ENCODE data around the gene POLR3A. TPM values are rescaled to one million over a fixed set of nuclear protein-coding genes. Genes with fewer than 3 reads are reported as not detected.

The POLR3A gene
- total RNA-seq, 1 experiment from 2014 or later: 18.0 TPM

DNA sequence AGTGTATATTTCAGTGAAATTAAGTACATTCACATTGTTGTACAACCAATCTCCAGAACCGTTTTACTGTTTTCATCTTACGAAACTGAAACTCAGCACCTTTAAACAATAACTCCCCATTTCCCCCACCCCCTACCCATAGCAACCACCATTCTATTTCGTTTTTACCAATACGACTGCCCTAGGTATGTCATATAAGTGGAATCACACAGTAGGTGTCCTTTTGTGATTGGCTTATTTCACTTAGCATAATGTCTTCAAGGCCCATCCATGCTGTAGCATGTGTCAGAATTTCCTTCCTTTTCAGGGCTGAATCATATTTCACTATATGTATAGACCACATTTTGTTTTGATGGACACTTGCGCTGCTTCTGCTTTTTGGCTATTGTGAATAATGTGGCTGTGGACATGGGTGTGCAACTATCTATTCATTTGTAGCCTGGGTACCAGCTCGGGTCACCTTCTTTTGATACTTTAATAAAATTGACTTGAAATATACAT is 68.4 kb downstream of the POLR3A start:
- DNase-seq (ENCODE audit: extremely low read depth, low read depth): no peak

DNA sequence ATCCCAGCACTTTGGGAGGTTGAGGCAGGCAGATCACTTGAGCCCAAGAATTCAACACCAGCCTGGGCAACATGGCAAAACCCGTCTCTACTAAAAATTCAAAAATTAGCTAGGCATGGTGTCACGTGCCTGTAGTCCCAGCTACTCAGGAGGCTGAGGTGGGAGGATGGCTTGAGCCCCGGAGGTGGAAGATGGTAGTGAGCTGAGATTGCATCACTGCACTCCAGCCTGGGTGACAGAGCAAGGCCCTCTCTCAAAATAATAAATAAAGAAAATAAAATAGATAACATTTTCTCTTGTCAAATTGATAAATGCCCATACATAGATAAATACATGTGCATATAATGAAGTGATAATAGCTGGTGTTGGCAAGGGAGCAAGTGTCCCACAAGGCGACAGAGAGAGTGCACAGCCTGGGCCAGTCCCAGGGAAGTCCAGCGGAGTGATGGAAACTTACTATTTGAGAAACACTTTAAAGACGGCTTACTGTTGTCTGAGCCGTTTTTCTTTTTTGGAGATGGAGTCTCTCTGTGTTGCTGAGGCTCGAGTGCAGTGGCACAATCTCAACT is 69.3 kb downstream of the POLR3A start:
- no peak for DNase-seq (ENCODE audit: extremely low read depth, low read depth)

DNA sequence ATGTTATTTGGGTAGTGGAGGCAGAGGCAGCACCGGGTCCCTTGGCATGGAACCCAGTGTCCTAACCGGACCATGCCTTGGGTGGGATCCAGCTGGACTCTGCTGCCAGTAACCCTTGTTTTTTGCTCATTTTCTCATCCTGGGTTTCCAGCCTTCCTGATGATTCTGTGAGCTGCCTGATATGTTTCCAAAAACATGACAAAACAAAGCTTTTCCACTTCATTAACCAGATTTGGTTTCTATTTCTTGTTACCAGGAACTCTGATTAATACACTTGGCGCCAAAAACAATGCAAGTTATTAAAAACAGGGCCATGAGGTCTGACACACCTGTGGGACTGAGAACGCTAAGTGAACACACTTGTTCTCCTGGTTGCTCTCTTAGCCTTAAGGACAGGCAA is 69.9 kb downstream of the POLR3A start:
- DNase-seq (ENCODE audit: extremely low read depth, low read depth): no peak

DNA sequence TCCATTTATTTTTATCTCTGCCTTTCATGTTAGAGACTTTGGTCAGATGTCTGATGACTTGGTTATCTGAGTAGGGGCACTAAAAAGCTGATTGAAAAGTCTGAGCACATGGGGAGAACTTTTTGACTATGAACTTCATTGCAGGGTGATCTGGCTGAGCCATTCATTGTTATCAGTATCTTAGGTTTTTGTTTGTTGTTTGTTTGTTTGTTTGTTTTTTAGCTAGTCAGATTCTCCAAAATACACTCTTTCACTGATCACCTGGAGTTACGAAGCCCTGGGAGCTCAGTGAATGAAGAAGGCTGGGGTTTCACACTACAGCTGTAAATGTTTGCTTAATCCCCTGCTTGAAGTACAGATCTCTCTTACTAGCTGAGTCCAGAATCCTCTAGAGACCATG is 74.2 kb downstream of the POLR3A start:
- no peak for DNase-seq (ENCODE audit: extremely low read depth, low read depth)

DNA sequence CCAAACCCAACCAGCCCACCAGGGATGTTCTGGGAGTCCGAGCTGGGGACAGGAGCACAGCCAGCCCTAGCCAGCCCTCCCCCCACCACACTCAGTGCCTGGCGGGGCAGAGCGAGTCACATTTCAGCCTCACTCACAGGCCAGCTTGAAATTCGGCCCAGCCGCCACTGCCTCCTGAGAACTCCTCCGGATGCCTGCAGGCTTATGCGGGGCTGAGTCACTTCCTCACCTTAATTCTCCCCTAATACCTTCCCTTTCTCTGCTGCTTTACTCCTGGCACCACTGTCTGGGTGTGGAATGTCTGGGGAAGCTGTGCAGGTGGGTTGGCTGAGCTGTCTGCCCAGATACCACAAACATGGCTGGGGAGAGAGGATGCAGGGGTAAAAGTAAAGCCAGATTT is 80.1 kb downstream of the POLR3A start:
- no peak for DNase-seq (ENCODE audit: extremely low read depth, low read depth)

DNA sequence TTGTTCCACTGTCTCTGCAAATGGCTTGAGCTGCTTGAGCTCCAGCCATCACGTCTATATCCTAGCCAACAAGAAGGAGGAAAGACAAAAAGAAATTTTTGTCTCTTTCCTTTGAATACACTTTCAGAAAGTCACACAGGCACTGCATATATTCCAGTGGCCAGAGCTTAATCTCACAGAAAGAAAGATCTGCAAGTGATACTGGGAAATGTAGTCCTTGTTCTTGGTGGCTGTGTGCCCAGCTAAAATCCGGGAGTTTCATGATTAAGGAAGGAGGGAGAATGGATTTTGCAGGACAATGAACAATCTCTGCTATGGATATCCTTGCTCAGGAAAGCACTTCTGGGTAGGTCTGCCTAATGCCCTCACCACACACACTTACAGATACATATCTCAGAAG is 83.2 kb downstream of the POLR3A start:
- DNase-seq (ENCODE audit: extremely low read depth, low read depth): no peak

DNA sequence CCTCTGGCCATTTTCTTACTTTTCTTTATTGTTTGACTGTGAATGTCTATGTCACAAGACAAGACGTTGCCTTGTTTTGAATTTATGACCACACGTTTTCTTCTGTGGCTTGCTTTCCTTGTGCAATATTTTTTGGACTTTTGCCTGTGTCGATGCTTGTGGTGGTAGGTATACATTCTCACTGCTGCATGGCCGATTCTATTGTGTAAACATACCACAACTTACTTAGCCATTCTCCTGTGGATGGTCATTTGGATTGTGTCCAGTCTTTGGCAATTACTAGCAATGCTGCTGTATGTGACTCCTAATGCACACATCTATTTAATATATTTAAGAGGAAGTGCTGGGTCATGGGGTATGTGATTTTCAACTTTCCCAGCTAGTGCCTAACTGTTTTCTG is 84.8 kb downstream of the POLR3A start:
- DNase-seq (ENCODE audit: extremely low read depth, low read depth): no peak

DNA sequence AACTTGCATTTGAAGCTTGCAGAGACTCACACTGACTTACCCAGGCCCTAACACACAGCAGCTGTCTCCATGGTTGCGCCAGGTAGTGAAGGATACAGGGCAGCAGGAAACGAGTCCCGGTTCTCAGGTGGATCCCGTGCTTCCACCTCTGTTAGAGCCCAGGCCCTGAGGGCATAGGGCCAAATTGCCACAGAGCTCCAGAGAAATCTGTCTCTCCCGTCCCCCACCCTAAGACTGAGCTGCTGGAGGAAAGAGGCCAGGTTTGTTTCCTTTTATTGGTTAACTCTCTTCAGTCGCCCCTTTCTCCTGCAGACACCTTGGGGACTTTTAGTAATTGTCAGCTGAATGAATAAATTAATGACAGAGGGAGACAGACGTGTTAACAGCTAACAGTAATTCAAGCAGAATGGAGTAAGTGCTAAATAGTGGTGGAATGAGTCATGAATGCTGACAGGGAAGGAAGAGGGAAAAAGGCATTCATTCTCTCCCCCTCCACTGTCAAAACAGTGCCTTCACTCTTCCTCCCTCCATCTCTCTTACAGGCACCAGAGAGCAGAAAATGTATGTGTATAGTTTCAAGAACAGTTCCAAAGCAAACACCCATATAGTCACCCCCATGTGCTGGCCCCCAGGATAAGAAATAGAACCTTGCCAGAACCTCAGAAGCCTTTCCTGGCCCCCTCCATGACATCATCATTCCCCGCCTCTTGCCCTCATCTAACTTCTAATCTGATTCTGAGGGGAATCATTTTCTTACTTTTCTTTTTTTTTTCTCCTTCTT is 86.0 kb downstream of the POLR3A start:
- DNase-seq (ENCODE audit: extremely low read depth, low read depth): peak; percentile 74

DNA sequence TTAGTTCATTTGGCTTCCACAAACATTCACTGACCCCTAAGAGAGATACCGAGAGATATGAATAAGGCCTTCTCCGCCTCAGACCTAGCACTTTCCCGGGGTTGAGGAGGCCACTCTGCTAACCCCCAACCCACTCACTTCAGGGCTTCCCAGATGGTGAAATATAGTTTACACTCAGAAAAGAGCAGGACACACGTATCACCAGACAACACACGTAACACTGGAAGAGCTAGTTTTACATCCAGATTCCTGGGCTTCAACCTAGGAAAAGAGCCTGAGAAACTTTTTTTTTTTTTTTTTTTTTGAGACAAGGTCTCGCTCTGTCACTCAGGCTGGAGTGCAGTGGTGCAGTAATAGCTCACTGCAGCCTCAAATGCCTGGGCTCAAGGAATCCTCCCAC is 87.5 kb downstream of the POLR3A start:
- DNase-seq (ENCODE audit: extremely low read depth, low read depth): no peak

DNA sequence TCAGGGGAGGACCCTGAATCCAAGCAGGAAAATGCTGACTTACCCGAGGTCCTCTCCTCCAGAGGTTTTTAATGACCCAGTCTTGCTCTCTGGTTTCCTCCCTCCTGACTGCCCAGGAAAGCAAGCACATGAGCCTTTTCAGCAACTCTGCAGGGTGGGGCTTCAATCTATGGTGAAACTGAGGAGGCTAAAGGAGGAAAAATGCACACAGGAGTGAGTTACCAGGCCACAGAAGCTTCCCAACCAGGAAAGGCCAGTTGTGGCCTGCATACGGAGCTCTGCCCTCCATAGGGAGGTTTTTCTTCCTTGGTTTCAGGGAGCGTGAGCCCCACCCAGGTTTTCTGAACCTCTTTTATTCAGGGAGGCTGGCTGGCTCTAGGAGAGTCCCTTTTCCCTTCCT is 88.7 kb downstream of the POLR3A start:
- DNase-seq (ENCODE audit: extremely low read depth, low read depth): no peak

DNA sequence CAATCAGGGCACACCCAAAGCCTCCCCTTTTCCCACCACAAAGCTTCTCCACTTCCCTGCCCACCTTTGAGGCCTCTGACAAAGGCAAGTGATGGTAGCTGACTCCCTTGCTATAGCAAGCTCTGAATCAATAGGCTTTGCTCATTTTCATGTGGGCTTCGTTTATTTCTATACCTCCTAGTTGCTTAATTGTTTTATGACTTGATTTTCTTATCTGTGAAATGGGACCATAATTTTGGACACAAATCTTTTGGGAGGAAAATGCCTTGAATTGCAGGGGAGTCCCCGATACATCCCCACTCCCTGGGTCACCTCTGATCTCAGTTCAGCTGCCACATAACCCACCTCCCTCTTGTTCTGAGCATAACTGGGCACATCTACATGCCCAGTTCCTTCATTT is 89.1 kb downstream of the POLR3A start:
- no peak for DNase-seq (ENCODE audit: extremely low read depth, low read depth)

DNA sequence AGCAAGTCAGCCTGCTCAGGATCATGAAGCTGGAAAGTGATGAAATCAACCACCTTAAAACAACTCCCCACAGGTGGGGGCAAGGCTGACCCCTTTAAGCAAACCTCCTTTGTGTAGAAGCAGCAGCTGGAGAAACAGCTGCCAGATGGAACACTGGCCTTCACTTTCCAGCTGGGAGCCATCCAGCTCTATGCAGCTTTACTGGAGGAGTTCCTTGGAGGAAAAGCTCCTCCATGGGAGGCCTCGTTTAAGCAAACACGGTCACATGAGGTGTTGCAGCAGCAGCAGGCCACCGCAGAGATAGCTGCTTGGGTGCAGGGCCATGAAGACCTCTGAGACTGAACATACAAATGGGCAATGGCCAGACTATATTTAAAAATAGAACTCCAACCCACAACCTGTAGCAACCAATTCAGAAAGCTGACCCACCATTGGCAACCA is 89.7 kb downstream of the POLR3A start:
- no peak for DNase-seq (ENCODE audit: extremely low read depth, low read depth)

DNA sequence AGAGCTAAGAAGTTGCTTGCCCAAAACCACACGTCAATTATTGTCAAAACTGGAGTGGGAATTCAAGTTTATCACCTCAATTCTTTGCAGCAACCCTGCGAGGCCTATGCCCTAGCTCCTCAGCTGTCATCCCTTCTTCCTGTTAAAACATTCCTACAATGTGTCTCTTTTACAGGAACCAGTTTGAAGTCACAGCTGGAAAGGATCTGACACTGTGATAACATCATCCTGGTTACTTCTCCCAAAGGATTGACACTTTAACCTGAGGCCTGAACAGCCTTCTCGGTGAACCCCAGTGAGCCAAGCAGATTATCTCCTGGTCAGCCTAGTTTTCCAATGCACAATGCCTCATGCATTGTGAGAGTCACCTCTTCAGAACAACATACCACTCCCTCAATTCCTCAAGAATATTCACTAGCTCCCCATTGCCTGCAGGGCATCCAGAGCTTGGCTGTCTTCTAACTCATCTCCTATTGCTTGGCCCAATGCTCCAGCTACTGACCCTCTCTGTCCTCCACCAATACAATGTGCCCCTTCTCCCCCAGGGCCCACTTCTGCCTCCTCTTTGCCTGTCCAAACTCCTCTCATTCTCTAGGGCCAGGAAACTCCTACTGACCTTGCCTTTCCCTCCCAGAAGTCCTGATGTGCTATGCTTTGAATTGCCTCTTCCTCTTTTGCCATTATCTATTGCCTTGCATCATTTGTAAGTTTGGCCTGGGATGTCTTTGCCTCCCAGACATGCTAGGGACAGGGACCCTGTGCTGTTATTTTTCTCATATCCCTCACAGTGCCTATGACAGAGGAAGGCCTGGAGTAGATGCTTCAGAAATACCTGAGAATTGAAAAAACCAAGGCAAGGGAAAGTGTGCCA is 92.4 kb downstream of the POLR3A start:
- DNase-seq (ENCODE audit: extremely low read depth, low read depth): no peak

DNA sequence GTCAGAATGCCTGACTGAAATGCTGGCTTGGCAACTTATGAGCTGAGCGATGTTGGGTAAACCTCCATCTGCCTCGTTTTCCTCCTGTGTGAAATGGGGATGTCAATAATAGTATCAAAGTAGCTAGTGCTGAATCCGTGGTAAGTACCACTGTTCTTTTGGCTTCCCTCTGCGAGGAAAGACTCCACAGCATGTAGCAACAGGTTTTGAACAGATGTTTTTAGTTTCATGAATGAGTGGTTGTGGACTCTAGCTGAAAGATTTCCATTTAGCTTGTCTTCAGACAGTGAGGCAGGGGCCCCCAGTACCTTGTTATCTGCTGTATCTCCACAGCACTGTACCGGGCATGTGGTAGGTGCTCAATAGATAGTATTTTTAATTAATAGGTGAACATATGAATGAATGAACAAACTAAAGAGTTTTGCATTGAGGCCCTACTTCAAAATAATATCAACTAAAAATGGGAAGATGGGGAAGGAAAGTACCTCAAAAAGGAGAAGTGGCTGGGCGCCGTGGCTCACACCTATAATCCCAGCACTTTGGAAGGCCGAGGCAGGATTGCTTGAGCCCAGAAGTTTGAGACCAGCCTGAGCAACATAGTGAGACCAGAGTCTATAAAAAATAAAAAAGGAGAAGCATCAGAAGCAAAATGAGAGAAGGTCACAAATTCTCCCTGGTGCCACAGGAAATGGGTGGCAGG is 97.1 kb downstream of the POLR3A start:
- DNase-seq (ENCODE audit: extremely low read depth, low read depth): no peak

DNA sequence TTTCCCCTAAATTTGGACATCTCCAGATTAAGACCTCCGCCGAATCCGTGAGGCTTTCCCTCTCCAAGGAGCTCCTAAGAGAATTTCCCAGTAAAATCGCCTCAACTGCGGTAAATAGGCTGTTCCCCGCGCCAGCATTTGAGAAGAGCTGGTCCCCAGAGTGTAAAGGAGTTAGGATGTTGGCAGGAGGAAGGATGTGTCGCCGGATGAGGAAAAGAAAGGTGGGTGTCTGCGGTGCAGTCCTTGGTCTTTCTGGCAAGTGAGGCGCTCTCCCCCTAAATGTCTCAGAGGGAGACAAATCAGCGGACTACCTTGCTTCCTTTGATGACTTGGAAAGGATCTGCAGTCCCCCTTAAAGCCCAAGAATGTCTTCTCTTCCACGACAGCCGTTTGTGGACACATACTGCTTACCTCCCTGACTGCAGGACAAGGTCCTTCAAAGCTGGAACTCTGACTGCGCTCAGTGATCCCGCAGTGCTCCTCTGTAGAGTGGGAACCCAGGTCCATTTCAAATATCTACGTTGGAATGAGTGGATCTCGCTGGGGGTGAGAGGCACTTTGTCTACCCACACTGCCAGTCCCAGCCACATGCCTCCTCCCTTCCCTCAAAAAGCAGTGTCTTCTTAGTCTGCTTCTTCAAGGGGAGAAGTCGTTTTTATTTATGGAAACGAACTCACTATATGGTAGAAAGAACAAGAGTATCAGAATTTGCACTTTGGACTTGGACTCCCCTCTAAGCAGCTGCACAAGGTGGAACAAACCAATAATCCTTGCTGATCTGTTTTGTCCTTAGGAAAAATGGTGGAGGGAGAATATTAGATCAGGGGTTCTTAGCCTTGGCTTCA is 101.7 kb downstream of the POLR3A start:
- no peak for DNase-seq (ENCODE audit: extremely low read depth, low read depth)

DNA sequence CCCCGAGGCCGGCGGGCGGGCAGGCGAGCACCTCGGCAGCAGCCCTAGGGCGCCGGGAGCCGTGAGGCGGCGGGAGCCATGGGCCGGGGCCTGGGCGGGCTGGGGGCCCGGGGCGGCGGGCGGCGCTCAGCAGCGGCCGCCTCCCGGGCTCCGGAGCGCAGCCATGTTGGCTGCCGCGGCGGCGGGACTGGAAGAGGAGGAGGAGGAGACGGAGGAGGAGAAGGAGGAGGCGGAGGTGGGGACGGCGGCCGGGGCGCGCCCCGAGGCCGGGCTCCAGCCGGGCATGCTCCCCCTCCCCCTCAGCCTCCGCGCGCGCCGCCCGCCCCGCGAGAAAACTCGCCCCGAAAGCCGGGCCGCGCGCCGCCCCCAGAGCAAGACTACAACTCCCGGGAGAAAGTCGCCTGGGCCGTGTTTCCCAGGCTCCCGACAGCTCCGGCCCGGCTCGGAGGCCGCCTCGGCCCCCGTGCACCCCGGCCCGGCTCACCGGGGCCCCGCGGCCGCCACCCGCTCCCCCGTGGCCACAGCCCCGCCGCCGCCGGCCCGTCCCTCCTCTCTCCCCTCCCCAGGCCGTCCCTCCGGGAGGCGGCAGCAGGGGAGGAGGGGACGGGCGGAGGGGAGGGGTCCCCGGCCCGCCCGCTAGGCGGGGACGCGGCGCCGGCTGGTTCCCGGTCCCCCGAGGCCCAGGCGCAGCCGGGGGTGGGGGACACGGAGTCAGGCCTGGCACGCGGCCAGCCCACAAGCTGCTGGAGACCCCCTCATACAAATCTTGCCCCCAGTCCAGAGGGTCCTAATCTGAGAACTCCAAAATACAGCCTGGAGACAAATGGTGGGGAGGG is 102.5 kb downstream of the POLR3A start, which contains the start of gene DLG5:
DLG5 (minus strand) TSS at position 190 of the 836 bp plus-strand sequence. CDS start 235 bp downstream, outside the sequence.
- peak; percentile 47 for DNase-seq (ENCODE audit: extremely low read depth, low read depth)

DNA sequence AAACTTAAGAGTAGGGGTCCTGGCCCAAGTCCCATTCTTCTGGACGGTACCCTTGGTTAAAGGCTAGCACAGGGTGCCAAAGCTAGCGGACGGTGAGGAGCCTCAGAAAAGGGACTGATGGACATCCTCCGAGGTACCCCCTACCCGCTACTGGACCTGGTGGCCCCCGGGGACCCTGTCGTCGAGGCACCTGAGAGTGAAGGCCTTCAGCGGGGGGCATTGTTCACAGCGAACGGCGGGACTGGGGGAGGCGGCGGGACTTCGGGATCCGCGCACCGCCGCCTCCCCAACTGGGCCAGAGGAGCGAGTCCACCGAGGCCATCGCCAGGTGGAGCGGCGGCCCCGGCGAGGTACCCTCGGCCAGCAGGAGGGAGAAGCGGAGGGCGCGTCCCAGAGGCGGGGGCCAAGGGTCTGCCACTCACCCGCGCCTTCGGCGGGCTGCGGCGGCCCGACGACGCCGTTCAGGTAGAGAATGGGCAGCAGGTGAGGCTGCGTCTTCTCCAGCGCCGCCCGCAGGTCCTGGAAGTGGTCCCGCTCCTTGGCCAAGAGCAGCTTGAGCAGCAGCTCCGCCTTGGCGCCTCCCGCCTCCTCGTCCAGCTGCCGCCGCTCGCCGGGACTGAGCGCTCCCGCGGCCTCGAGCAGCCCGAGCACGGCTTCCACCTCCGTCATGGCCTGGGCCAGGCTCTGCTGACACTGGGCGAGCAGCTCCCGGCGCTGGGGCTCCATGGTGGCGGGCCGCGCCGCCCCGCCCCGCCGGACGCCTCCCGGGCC is 103.3 kb downstream of the POLR3A start:
- DNase-seq (ENCODE audit: extremely low read depth, low read depth): no peak

DNA sequence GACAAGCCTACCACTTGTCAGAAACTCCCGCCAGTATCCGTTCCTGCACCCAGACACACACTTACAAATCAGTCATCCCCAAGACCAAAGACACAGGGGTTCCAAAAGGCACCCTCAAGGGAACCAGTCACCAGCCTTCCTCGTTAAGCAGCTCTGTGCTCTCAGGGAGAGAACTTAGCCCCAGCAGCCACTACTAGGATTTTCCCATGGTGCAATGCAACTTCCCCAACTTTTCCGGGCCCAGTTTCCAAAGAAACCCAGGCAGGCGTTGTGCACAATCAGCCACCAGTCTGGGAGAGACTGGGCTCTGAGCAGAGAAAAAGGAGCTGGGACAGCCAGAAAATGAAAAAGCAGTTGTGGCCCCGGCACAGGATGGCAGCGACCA is 103.9 kb downstream of the POLR3A start:
- DNase-seq (ENCODE audit: extremely low read depth, low read depth): no peak

Data from NCI-H460 (cell line).